ENCODE measurements around the gene SUZ12.
"Not testable (repeated sequence)": the region's sequence is repeated elsewhere in the genome, so short reads cannot be mapped to it uniquely, and the experiment has no call there.

The SUZ12 gene
- 45.9 to 88.0 (median 58.3) reads per million in 3 donors for total RNA-seq

GRCh38 chr17:31936615-31937609 lies at the start of gene SUZ12:
SUZ12 (plus strand) TSS chr17:31937007; CDS start chr17:31937247, 240 bp downstream.
- H3K36me3 ChIP-seq (ENCODE audit: control insufficient read depth, insufficient read depth, low read length); H3K9me3 ChIP-seq (ENCODE audit: control insufficient read depth, low read length); H3K4me1 ChIP-seq (ENCODE audit: control insufficient read depth, insufficient read depth, low read length, poor library complexity, severe bottlenecking); H3K27me3 ChIP-seq (replicated peaks; ENCODE audit: control insufficient read depth, insufficient read depth, low read length, poor library complexity, severe bottlenecking): not testable (repeated sequence)
- peak; percentile 69 to 83 (median 77) for DNase-seq
- H3K4me3 ChIP-seq (ENCODE audit: insufficient read depth, low read depth, low read length, poor library complexity, severe bottlenecking), result peak within 1 kb of the TSS; percentile 76
- H3K27ac ChIP-seq (ENCODE audit: insufficient read depth, low read length, poor library complexity, severe bottlenecking), result peak within 1 kb of the TSS; percentile 75

GRCh38 chr17:31888124-31888523 lies 48.7 kb upstream of the SUZ12 start:
- no peaks in the 10 kb centered on the region for H3K9me3 ChIP-seq (ENCODE audit: control insufficient read depth, low read length)
- DNase-seq, result no peak
- no peak overlapping the region for H3K4me3 ChIP-seq (ENCODE audit: insufficient read depth, low read depth, low read length, poor library complexity, severe bottlenecking)
- no peak overlapping the region for H3K27ac ChIP-seq (ENCODE audit: insufficient read depth, low read length, poor library complexity, severe bottlenecking)
- H3K36me3 ChIP-seq (ENCODE audit: control insufficient read depth, insufficient read depth, low read length), result peaks cover 56% of the 10 kb centered on the region
- H3K4me1 ChIP-seq (ENCODE audit: control insufficient read depth, insufficient read depth, low read length, poor library complexity, severe bottlenecking), result no peaks in the 10 kb centered on the region
- H3K27me3 ChIP-seq (replicated peaks; ENCODE audit: control insufficient read depth, insufficient read depth, low read length, poor library complexity, severe bottlenecking), result no peaks in the 10 kb centered on the region

GRCh38 chr17:31900877-31901276 lies 35.9 kb upstream of the SUZ12 start:
- Histone ChIP-seq H3K27me3 (replicated peaks; ENCODE audit: control insufficient read depth, insufficient read depth, low read length, poor library complexity, severe bottlenecking) (no peaks in the 10 kb centered on the region), H3K36me3 (ENCODE audit: control insufficient read depth, insufficient read depth, low read length) (peaks cover 17% of the 10 kb centered on the region), H3K4me1 (ENCODE audit: control insufficient read depth, insufficient read depth, low read length, poor library complexity, severe bottlenecking) (peaks cover 8% of the 10 kb centered on the region), H3K4me3 (ENCODE audit: insufficient read depth, low read depth, low read length, poor library complexity, severe bottlenecking) (peak overlapping the region; percentile 71), H3K27ac (ENCODE audit: insufficient read depth, low read length, poor library complexity, severe bottlenecking) (peak overlapping the region; percentile 65), H3K9me3 (ENCODE audit: control insufficient read depth, low read length) (no peaks in the 10 kb centered on the region)
- DNase-seq, result no peak

- Histone ChIP-seq H3K36me3 (ENCODE audit: control insufficient read depth, insufficient read depth, low read length) (peaks cover 16% of the 10 kb centered on the region), H3K4me3 (ENCODE audit: insufficient read depth, low read depth, low read length, poor library complexity, severe bottlenecking) (no peak overlapping the region), H3K4me1 (ENCODE audit: control insufficient read depth, insufficient read depth, low read length, poor library complexity, severe bottlenecking) (peaks cover 8% of the 10 kb centered on the region), H3K9me3 (ENCODE audit: control insufficient read depth, low read length) (no peaks in the 10 kb centered on the region), H3K27ac (ENCODE audit: insufficient read depth, low read length, poor library complexity, severe bottlenecking) (no peak overlapping the region), H3K27me3 (replicated peaks; ENCODE audit: control insufficient read depth, insufficient read depth, low read length, poor library complexity, severe bottlenecking) (no peaks in the 10 kb centered on the region)
- DNase-seq, result no peak
Measured at GRCh38 chr17:31902693-31903092, 34.1 kb upstream of the SUZ12 start.

GRCh38 chr17:31903401-31903800 lies 33.4 kb upstream of the SUZ12 start:
- peaks cover 10% of the 10 kb centered on the region for H3K36me3 ChIP-seq (ENCODE audit: control insufficient read depth, insufficient read depth, low read length)
- H3K27ac ChIP-seq (ENCODE audit: insufficient read depth, low read length, poor library complexity, severe bottlenecking), result no peak overlapping the region
- H3K4me1 ChIP-seq (ENCODE audit: control insufficient read depth, insufficient read depth, low read length, poor library complexity, severe bottlenecking), result peaks cover 8% of the 10 kb centered on the region
- H3K4me3 ChIP-seq (ENCODE audit: insufficient read depth, low read depth, low read length, poor library complexity, severe bottlenecking), result no peak overlapping the region
- H3K27me3 ChIP-seq (replicated peaks; ENCODE audit: control insufficient read depth, insufficient read depth, low read length, poor library complexity, severe bottlenecking), result no peaks in the 10 kb centered on the region
- no peak for DNase-seq
- no peaks in the 10 kb centered on the region for H3K9me3 ChIP-seq (ENCODE audit: control insufficient read depth, low read length)

GRCh38 chr17:31907342-31907962 lies 29.4 kb upstream of the SUZ12 start:
- DNase-seq, result no peak
- Histone ChIP-seq H3K9me3 (ENCODE audit: control insufficient read depth, low read length) (no peaks in the 10 kb centered on the region), H3K4me1 (ENCODE audit: control insufficient read depth, insufficient read depth, low read length, poor library complexity, severe bottlenecking) (no peaks in the 10 kb centered on the region), H3K4me3 (ENCODE audit: insufficient read depth, low read depth, low read length, poor library complexity, severe bottlenecking) (no peak overlapping the region), H3K27me3 (replicated peaks; ENCODE audit: control insufficient read depth, insufficient read depth, low read length, poor library complexity, severe bottlenecking) (no peaks in the 10 kb centered on the region), H3K36me3 (ENCODE audit: control insufficient read depth, insufficient read depth, low read length) (no peaks in the 10 kb centered on the region), H3K27ac (ENCODE audit: insufficient read depth, low read length, poor library complexity, severe bottlenecking) (no peak overlapping the region)

GRCh38 chr17:31908386-31908785 lies 28.4 kb upstream of the SUZ12 start:
- Histone ChIP-seq H3K27ac (ENCODE audit: insufficient read depth, low read length, poor library complexity, severe bottlenecking) (no peak overlapping the region), H3K36me3 (ENCODE audit: control insufficient read depth, insufficient read depth, low read length) (no peaks in the 10 kb centered on the region), H3K9me3 (ENCODE audit: control insufficient read depth, low read length) (no peaks in the 10 kb centered on the region), H3K27me3 (replicated peaks; ENCODE audit: control insufficient read depth, insufficient read depth, low read length, poor library complexity, severe bottlenecking) (no peaks in the 10 kb centered on the region), H3K4me3 (ENCODE audit: insufficient read depth, low read depth, low read length, poor library complexity, severe bottlenecking) (no peak overlapping the region), H3K4me1 (ENCODE audit: control insufficient read depth, insufficient read depth, low read length, poor library complexity, severe bottlenecking) (no peaks in the 10 kb centered on the region)
- no peak for DNase-seq

- not testable (repeated sequence) for DNase-seq
- peaks cover 13% of the 10 kb centered on the region for H3K27me3 ChIP-seq (replicated peaks; ENCODE audit: control insufficient read depth, insufficient read depth, low read length, poor library complexity, severe bottlenecking)
Measured at GRCh38 chr17:31912705-31913104, 24.1 kb upstream of the SUZ12 start.

GRCh38 chr17:31915456-31916100 lies 21.2 kb upstream of the SUZ12 start:
- no peak for DNase-seq
- no peaks in the 10 kb centered on the region for H3K36me3 ChIP-seq (ENCODE audit: control insufficient read depth, insufficient read depth, low read length)
- peaks cover 14% of the 10 kb centered on the region for H3K27me3 ChIP-seq (replicated peaks; ENCODE audit: control insufficient read depth, insufficient read depth, low read length, poor library complexity, severe bottlenecking)
- no peaks in the 10 kb centered on the region for H3K4me1 ChIP-seq (ENCODE audit: control insufficient read depth, insufficient read depth, low read length, poor library complexity, severe bottlenecking)
- no peak overlapping the region for H3K4me3 ChIP-seq (ENCODE audit: insufficient read depth, low read depth, low read length, poor library complexity, severe bottlenecking)
- H3K9me3 ChIP-seq (ENCODE audit: control insufficient read depth, low read length), result no peaks in the 10 kb centered on the region
- no peak overlapping the region for H3K27ac ChIP-seq (ENCODE audit: insufficient read depth, low read length, poor library complexity, severe bottlenecking)

More at GRCh38 chr17:31912705-31913104, 24.1 kb upstream of the SUZ12 start:
- not testable (repeated sequence) for H3K36me3 ChIP-seq (ENCODE audit: control insufficient read depth, insufficient read depth, low read length); H3K9me3 ChIP-seq (ENCODE audit: control insufficient read depth, low read length); H3K4me1 ChIP-seq (ENCODE audit: control insufficient read depth, insufficient read depth, low read length, poor library complexity, severe bottlenecking); H3K27ac ChIP-seq (ENCODE audit: insufficient read depth, low read length, poor library complexity, severe bottlenecking); H3K4me3 ChIP-seq (ENCODE audit: insufficient read depth, low read depth, low read length, poor library complexity, severe bottlenecking)

Data from effector memory CD4-positive, alpha-beta T cell (primary cell).